GM19193 (cell line): Measurements from ENCODE around the gene LOXHD1.

Experiments
- POLR2A ChIP-seq: IDR thresholded peaks from 4 replicates; pipeline ENCODE4 v1.6.1; 2011; ENCODE audit not compliant: insufficient read depth, insufficient read length; ENCODE audit errors: extremely low read depth

LOXHD1 gene

DNA sequence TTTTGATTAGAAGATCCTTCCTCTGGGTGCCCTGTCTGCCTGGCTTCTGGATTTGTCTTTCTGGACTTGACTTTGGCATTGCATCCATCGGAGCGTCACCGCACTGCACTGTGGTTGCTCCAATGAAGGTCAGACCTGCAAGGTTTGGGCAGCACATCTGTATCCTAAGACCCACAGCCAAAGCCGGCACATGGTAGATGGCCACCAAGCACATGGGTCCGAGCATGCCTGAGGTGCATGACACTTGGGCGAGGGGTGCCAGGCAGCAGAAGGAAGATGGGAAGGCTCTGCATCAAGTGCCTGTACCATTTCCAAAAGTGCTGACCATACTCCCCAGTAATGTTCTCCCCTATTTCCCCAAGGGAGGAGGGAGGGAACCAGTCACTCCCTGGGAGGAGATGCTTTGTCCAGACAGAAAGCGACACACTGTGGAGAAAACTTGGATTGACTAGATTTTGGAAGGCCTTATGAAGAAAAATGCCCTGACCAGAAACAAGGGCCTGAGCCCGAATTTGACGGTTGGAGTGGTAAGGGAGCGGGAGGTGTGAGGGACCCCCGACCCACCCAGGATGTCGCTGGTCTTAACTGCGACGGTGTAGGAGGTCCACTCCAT is 149.9 kb downstream of the LOXHD1 start:
- TF ChIP-seq POLR2A: no peak

DNA sequence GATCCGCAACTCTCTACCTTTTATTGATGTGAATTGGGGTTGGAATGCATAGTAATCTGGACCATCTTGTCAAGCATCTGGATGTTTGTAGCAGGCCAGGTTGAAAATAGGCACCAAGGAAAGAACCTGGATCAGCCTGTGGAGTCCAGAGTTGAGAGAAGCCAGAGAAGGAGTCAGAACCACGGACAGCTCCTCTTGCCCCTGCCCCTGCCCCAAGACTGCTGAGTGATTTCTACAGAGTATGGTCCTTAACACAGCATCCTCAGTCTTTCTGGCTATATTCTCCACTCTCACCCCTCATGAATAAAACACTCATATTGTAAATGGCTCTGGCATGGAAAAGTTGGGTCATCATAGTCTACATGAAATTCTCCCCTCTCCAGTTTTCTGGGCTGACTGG is 154.6 kb downstream of the LOXHD1 start:
- TF ChIP-seq POLR2A: no peak

DNA sequence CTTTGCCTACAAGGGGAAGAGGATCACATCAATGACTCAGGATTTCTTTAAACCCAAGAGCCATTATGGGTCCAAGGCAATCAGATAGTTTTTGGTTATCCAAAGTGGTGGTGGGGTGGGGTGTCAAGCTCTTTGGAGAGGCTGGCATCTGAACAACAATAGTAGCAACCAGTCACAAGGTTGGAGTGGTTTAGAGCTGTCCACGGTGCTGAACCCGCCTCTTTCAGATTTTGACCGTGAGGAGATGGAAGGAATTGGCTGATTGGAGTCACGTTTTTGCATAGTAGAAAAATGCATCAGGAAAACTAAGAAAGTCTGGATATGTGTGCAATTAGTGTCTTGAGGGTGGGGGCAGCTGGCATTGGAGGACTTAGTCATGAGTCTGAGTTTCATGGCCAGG is 159.9 kb downstream of the LOXHD1 start:
- TF ChIP-seq POLR2A: no peak

DNA sequence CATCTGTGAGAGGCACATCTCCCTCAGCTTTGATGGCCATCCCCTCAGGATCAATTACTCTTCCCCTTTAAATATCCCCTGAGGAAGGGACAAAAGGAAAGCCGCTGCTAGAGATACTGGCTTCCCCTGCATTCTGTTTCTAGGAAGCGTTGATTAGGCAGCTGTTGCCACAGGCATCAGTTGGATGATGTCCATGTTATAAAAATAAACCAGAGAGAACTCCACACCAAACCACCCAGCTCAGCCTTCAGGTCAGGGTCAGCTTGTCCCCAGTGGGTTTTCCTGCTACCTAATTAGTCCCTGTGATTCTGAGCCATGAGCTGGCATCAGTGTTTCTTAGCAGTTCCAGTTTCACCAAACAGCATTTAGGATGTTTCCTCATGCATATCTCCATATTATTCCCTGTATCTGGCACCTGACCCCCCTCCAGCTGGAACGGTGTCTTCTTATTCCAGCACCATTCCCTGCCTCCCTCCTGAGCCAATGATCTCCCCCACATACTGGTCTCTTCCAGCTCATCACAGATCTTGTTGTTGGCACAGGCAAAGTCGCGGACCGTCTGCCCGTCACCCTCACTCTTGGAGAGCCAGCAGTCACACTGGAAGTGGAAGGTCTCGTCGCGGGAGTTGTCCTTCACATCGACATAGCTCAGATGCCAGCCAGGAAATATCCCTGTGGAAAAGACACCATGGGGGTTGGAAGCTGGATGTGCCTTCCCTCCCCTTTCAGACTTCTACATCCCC is 168.4 kb downstream of the LOXHD1 start:
- no peak for TF ChIP-seq POLR2A

DNA sequence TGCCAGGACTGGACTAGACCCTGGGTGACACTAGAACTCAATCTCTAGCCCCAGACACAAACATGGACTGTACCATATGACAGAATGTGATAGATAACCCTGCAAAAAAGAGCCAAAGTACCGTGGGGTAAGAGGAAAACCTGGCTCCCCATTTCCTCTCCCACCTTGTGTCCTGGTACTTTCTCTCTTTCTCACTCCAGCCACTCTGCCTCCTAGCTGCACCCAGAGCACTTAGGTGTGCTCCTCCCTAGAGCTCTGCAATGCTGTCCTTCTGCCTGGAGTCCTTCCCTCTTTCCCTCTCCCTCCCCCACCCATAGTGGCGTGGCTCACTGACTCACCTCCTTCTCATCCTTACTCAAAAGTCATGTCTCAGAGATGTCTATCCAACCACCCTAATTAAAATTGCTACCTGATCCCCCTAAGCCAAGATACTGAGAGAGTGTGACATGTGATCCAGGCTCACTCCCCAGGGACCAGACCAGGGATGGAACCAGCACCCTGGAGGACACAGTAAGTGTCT is 171.3 kb downstream of the LOXHD1 start:
- no peak for TF ChIP-seq POLR2A

DNA sequence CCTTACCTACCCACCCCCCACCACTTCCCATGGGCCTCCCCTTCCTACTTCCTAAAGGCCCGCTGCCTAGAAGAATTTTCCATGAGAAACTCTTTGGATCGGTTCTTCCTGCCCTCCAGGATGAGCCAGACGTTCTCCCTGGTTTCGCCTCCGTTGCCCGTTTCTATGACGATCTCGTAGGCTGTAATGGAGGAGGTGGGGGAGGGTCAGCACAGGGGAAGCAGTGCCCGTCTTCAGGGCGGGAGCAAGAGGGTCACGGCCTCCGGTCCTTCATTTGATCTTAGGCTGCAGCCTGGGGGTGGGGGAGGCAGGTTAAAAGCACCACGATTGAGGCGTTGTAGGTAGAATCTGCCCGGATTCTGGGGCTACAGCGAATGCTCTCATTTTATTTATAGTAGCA is 172.0 kb downstream of the LOXHD1 start:
- TF ChIP-seq POLR2A: no peak

DNA sequence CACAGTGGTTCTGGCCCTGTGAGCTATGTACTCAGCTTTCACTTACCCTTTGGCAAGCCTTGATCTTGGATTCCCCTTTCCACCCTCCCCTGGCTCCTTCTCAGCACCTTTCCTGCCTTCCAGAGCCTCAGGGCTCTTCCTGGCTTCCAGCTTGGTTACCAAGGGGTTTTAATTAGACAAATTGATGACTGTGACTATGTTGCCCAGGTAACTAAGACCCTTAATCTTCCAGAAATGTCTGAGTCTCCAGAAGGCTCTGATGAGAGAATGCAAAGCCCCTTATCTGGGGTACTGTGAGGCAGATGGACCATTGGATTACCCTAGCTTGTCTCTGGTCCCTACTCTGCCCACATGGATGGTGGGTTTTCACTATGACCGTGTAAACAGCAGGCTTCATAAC is 174.2 kb downstream of the LOXHD1 start:
- no peak for TF ChIP-seq POLR2A

DNA sequence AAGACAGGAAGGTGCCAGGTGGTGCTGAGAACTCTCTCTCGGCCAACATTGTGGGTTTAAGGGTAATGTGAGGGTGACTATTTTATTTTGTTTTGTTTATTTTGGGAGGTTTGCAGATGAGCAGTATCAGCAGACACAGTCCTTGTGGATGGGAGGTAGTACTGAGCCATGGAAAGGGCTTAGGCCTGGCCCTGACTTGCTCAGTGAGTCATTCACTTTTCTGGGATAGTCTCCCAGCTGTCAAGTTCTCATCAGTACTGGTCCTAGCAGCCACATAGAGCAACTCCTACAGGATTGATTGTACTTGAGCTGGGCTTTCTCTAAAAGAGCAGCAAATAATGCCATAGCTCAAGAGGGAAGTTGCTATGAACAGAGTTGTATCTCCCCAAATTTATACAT is 175.2 kb downstream of the LOXHD1 start:
- no peak for TF ChIP-seq POLR2A

DNA sequence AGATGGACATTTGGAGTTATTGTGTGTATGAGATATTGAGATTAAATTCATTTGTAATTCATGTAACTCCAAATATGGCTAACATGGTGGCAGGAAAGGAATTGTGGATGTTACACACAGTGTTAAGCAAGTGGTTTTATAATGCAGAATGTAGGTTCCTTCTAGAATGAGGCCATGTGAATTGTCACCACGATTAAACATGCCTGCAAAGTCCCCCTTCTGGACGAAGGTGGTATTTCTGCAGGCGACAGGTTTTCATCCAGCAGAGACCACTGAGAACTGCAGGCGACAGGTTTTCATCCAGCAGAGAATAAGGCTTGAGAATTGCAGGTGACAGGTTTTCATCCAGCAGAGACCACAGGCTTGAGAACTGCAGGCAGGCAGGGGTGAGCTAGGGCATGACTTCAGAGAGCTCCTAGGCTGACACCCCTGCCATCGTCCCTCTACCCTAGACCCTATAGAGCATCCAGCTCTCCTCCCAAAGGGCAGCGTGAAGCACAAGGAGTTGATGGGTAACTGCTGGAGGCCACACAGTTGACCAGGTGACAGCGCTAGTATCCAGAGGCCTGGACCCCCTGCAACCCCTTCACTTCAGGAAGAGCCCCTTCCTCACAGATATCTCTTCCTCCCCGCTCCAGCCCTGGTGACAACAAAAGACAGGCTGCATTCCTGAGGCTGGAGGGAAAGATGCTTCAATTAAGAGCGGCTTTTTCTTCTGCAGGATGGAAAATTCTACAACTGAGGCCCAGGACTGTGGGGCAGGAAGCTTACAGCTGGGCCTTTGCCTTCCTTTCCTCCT is 175.8 kb downstream of the LOXHD1 start:
- no peak for TF ChIP-seq POLR2A

DNA sequence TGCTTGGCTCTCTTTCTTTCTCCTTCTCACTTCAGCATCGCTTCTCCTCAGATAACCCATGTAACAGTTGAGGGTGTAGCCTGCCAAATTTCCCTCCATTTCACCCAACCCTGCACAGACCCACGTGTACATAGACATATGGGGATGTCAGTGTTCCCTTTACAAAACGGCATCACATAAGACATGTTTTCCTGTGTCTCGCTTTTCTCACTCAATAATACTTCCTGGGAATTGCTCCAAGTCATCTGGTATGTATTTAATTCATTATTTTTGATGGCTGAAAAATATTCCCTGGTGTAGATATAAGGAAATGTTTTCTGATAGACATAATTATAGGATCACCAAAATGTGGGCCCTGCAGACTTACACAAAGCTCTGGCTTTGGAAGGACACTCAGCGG is 176.8 kb downstream of the LOXHD1 start:
- TF ChIP-seq POLR2A: no peak

DNA sequence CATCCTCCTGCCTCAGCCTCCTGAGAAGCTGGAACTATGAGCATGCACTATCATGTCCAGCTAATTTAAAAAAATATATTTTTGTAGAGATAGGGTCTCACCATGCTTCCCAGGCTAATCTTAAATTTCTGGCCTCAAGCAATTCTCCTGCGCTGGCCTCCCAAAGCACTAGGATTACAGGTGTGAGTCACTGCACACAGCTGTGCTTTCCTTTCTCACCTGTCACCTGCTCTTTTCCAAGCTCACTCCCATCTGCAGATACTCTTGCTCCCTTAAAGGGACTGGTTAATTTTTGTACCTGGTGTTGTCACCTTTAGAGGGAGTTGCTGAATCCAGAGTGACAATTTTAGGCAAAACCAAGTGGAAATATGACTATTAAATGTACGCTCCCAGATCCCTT is 178.2 kb downstream of the LOXHD1 start:
- no peak for TF ChIP-seq POLR2A

DNA sequence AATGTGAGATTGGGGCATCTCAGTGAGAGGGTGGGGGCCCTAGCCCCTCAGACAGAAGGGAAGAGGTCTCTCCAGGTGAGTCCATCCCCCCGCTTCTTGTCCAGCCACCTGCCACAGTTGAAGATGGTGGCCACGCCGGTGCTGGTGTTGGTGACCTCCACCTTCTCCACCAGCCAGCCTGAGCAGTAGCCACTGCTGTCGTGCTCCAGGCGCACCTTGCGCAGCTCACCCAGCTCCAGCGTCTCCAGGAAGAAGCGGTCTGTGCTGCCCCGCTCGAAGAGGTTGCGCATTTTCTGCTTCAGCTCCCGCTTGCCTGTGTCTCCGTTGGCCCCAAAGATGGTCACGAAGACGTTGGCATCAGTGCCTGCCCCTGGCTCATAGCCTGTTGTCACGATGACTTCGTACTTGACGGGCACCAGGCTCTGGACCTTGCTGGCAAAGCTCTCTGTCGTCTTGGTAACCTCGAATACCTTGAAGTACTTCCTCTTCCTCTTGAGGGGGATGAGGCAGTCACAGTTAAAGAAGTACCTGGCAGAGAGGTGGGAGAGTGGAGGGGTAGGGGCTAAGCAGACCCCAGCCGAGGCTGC is 179.5 kb downstream of the LOXHD1 start:
- TF ChIP-seq POLR2A: no peak

DNA sequence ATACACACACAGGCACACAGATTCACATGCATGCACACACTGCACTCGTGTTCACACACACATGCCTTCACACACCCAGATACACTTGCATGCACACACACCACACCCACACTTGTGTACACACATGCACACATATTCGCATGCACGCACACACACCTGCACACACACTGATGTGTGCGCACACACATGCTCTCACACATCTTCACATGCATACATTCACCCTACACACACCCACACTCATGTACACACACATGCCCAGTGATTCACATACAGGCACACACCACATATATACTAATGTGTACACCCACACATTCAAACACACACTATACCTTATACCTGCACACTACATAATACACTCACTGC is 181.6 kb downstream of the LOXHD1 start:
- no peak for TF ChIP-seq POLR2A

DNA sequence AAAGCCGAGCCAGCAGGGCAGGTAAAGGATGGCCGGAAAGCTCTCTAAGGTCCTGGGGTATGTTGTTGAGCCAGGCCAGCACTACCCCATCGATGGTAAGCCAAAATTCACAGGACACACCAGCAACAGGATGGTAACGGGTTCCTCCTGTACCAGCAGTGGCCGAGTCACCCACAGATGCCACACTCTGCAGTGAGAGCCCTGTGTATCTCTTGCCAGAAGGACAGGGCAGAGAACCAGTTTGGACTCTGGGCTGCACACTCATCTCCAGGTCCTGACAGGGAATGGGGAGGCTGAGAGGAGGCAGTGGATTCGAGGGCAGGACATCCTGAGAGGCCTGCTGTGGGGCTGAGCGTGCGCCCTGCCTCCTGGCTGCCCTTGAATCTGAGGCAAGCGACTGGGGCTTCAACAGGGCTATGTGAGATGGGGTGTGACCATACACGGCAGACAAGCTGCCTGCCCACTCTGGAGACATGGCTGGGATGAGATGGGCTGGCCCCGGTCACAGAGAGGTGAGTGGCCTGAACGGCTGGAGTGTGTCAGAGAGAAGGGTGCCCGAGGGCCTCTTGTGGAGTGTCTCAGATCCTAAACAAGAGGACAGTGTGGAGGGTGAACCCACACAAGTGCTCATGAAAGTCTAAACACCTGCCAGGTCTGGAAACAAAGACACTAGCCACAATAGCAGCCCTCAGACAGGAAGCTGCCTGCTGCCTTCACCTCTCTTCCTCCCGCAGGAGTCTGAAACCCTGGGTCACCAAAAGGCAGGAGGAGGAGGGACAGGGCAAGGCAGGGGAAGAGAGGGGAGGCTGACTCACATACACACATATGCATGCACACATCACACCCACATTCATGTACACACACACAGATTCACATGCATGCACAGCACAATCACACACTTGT is 182.3 kb downstream of the LOXHD1 start:
- TF ChIP-seq POLR2A: no peak

DNA sequence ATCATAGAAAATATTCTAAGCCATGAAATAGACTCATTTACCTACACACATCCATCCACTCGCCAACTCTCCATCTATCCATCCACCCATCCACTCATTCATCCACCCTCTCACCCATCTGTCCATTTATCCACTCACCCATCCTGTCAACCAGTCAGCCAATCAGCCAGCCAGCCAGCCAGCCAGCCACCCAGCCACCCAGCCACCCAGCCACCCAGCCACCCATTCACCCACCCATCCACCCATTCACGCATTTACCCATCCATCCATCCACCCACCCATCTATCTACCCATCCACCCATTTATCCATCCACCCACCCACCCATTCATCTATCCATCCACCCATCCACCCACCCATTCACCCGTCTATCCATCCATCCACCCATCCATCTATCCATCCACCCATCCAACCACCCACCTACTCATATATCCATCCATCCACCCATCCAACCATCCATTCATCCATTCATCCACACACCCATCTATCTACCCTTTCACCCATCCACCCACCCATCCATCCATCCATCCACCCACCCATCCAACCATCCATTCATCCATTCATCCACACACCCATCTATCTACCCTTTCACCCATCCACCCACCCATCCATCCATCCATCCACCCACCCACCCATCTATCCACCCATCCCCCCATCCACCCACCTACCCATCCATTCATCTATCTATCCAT is 185.1 kb downstream of the LOXHD1 start:
- TF ChIP-seq POLR2A: no peak

DNA sequence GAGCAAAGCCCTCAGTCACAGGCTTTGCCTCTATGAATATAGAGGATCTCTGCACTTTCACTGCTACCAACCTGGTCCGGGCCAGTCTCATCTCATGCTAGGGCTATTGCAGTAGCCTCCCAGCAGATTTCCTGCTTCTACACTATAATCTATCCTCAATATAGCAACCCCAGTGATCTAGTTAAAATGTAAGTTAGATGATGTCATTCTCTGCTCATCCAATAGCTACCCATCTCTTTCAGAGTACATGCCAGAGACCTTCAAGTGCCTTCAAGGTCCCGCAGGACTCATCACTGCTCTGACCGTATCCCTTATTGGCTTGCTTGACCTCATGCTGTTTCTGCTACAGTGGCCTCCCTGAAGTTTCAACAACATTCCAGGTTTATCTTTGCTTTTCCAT is 186.3 kb downstream of the LOXHD1 start:
- TF ChIP-seq POLR2A: no peak
